SH-SY5Y (cell line): ENCODE measurements around the gene ANKDD1A.

Source experiments
- GATA2 ChIP-seq: IDR thresholded peaks from 2 replicates; pipeline ENCODE4 v1.6.1; 2011; ENCODE audit warnings: mild to moderate bottlenecking, low read depth, low read length
- GATA3 ChIP-seq: IDR thresholded peaks from 2 replicates; pipeline ENCODE4 v1.6.1; 2011; ENCODE audit warnings: low read depth, mild to moderate bottlenecking, low read length, moderate library complexity

- TF ChIP-seq GATA2 (no peak), GATA3 (no peak)
Observed at GRCh38 chr15:64905119-64905831, 6.4 kb upstream of the ANKDD1A start.
